ENCODE results near the gene ATP1A4. TPM values are rescaled to one million over a fixed set of nuclear protein-coding genes. Genes with fewer than 3 reads are reported as not detected.

Gene ATP1A4
- total RNA-seq, 1 donor from 2014 or later, result not detected

- no peak overlapping the region for H3K27ac Mint-ChIP-seq
- DNase-seq (ENCODE audit: low spot score, unreplicated experiment), result no peak
Measured at GRCh38 chr1:160114085-160114484, 37.3 kb upstream of the ATP1A4 start.

GRCh38 chr1:160115545-160116282 is 35.7 kb upstream of the ATP1A4 start, which contains the start of gene ATP1A2:
ATP1A2 (plus strand) TSS chr1:160115759; CDS start chr1:160115862, 103 bp downstream.
- H3K4me3 Mint-ChIP-seq (ENCODE audit: low read depth), result no peak within 1 kb of the TSS

More at GRCh38 chr1:160114085-160114484, 37.3 kb upstream of the ATP1A4 start:
- peaks cover 6% of the 10 kb centered on the region for H3K4me1 Mint-ChIP-seq (ENCODE audit: low read depth)
- H3K9me3 Mint-ChIP-seq (ENCODE audit: low read depth), result no peaks in the 10 kb centered on the region
- peaks cover 48% of the 10 kb centered on the region for H3K27me3 Mint-ChIP-seq
- H3K36me3 Mint-ChIP-seq (ENCODE audit: insufficient read depth), result no peaks in the 10 kb centered on the region
- no peak for TF ChIP-seq CTCF (IDR thresholded peaks at IDR 0.05; ENCODE audit: unreplicated experiment)
- H3K4me3 Mint-ChIP-seq (ENCODE audit: low read depth), result no peak overlapping the region

GRCh38 chr1:160116283-160117147 is 34.9 kb upstream of the ATP1A4 start:
- peaks cover 48% of the 10 kb centered on the region for H3K27me3 Mint-ChIP-seq
- no peaks in the 10 kb centered on the region for H3K9me3 Mint-ChIP-seq (ENCODE audit: low read depth)
- TF ChIP-seq CTCF (IDR thresholded peaks at IDR 0.05; ENCODE audit: unreplicated experiment), result no peak
- H3K36me3 Mint-ChIP-seq (ENCODE audit: insufficient read depth), result no peaks in the 10 kb centered on the region
- peaks cover 2% of the 10 kb centered on the region for H3K4me1 Mint-ChIP-seq (ENCODE audit: low read depth)
- DNase-seq (ENCODE audit: low spot score, unreplicated experiment), result no peak
- H3K27ac Mint-ChIP-seq, result no peak overlapping the region
- no peak overlapping the region for H3K4me3 Mint-ChIP-seq (ENCODE audit: low read depth)

More at GRCh38 chr1:160115545-160116282, 35.7 kb upstream of the ATP1A4 start, which contains the start of gene ATP1A2:
- TF ChIP-seq CTCF (IDR thresholded peaks at IDR 0.05; ENCODE audit: unreplicated experiment), result no peak
- Mint-ChIP-seq H3K36me3 (ENCODE audit: insufficient read depth) (no peaks in the 10 kb centered on the region), H3K27ac (no peak within 1 kb of the TSS), H3K4me1 (ENCODE audit: low read depth) (peaks cover 2% of the 10 kb centered on the region), H3K27me3 (peaks cover 48% of the 10 kb centered on the region), H3K9me3 (ENCODE audit: low read depth) (no peaks in the 10 kb centered on the region)
- no peak for DNase-seq (ENCODE audit: low spot score, unreplicated experiment)

GRCh38 chr1:160117300-160117699 is 34.1 kb upstream of the ATP1A4 start:
- Mint-ChIP-seq H3K9me3 (ENCODE audit: low read depth) (no peaks in the 10 kb centered on the region), H3K36me3 (ENCODE audit: insufficient read depth) (no peaks in the 10 kb centered on the region), H3K27me3 (peaks cover 48% of the 10 kb centered on the region), H3K27ac (no peak overlapping the region), H3K4me3 (ENCODE audit: low read depth) (no peak overlapping the region), H3K4me1 (ENCODE audit: low read depth) (peaks cover 2% of the 10 kb centered on the region)
- no peak for DNase-seq (ENCODE audit: low spot score, unreplicated experiment)
- TF ChIP-seq CTCF (IDR thresholded peaks at IDR 0.05; ENCODE audit: unreplicated experiment), result no peak

- H3K4me3 Mint-ChIP-seq (ENCODE audit: low read depth), result no peak overlapping the region
- no peak overlapping the region for H3K27ac Mint-ChIP-seq
- H3K9me3 Mint-ChIP-seq (ENCODE audit: low read depth), result no peaks in the 10 kb centered on the region
- DNase-seq (ENCODE audit: low spot score, unreplicated experiment), result no peak
- TF ChIP-seq CTCF (IDR thresholded peaks at IDR 0.05; ENCODE audit: unreplicated experiment), result no peak
- H3K27me3 Mint-ChIP-seq, result peaks cover 44% of the 10 kb centered on the region
- no peaks in the 10 kb centered on the region for H3K36me3 Mint-ChIP-seq (ENCODE audit: insufficient read depth)
- H3K4me1 Mint-ChIP-seq (ENCODE audit: low read depth), result peaks cover 2% of the 10 kb centered on the region
Measured at GRCh38 chr1:160117709-160118183, 33.7 kb upstream of the ATP1A4 start.

All from progenitor cell of endocrine pancreas (in vitro differentiated cells).